ENCODE results near the gene MAPK6. TPM values are rescaled to one million over a fixed set of nuclear protein-coding genes. Genes with fewer than 3 reads are reported as not detected.
"Not testable (repeated sequence)": the region's sequence is repeated elsewhere in the genome, so short reads cannot be mapped to it uniquely, and the experiment has no call there.

Gene MAPK6
- total RNA-seq, 2 experiments from 2014 or later, result 48.5 to 49.8 TPM

DNA sequence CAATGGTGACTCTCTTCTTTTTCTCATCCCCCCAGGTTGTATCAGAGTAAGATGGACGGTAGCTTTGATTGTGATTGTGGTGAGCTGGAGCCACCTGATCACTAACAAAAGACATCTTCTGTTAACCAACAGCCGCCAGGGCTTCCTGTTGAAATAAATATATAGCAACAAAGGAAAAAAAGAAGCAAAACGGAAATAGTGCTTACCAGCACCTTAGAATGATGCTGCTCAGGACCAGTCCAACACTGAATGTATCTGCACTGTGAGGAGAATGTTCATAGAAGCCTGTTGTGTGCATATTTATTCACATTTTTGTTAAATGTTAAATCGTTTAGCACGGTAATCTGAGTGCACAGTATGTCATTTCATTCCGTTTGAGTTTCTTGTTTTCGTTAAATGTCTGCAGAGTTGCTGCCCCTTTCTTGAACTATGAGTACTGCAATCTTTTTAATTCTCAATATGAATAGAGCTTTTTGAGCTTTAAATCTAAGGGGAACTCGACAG is 26.8 kb downstream of the MAPK6 start:
- peak overlapping the region; percentile 51 to 68 for H3K27ac ChIP-seq (ENCODE audit: low read depth in 1 of 2, low read length in 2 of 2)
- ATAC-seq (ENCODE audit: poor library complexity) (peak; percentile 81), DNase-seq (peak in 12 of 14 experiments; percentile 5 to 88 (median 25))
- not testable (repeated sequence) for H3K9me3 ChIP-seq (ENCODE audit: control insufficient read depth in 1 of 2, insufficient read depth in 1 of 2, low read length in 2 of 2); H3K4me1 ChIP-seq (ENCODE audit: insufficient read depth, low read length); H3K27me3 ChIP-seq (ENCODE audit: control insufficient read depth in 1 of 2, insufficient read depth in 2 of 2, low read length in 2 of 2); H3K27me3 Mint-ChIP-seq; H3K9me3 Mint-ChIP-seq
- H3K36me3 ChIP-seq (ENCODE audit: insufficient read depth, low read length), result peaks cover 10% of the 10 kb centered on the region
- Mint-ChIP-seq H3K36me3 (ENCODE audit: low read depth) (peaks cover 32% of the 10 kb centered on the region), H3K4me3 (peak overlapping the region; percentile 85), H3K27ac (peak overlapping the region; percentile 92), H3K4me1 (ENCODE audit: low read depth) (peaks cover 64% of the 10 kb centered on the region)
- peak overlapping the region; percentile 22 for H3K4me3 ChIP-seq (ENCODE audit: low read length)
- ChIA-PET CTCF (interaction anchor here (0.7 to 1.7 kb wide), 6 partner anchors 9 to 74 kb away, joined by 3 to 9 read pairs (median 3); partner anchors contain the start of gene LEO1), POLR2A (interaction anchor here (0.7 to 2.1 kb wide), 9 partner anchors 24 to 175 kb away, joined by 3 to 49 read pairs (median 7); partner anchors contain the start of genes LEO1 and MAPK6)
- TF ChIP-seq, protein P1, sequence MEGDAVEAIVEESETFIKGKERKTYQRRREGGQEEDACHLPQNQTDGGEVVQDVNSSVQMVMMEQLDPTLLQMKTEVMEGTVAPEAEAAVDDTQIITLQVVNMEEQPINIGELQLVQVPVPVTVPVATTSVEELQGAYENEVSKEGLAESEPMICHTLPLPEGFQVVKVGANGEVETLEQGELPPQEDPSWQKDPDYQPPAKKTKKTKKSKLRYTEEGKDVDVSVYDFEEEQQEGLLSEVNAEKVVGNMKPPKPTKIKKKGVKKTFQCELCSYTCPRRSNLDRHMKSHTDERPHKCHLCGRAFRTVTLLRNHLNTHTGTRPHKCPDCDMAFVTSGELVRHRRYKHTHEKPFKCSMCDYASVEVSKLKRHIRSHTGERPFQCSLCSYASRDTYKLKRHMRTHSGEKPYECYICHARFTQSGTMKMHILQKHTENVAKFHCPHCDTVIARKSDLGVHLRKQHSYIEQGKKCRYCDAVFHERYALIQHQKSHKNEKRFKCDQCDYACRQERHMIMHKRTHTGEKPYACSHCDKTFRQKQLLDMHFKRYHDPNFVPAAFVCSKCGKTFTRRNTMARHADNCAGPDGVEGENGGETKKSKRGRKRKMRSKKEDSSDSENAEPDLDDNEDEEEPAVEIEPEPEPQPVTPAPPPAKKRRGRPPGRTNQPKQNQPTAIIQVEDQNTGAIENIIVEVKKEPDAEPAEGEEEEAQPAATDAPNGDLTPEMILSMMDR (IDR thresholded peaks at IDR 0.05), result peak; percentile 58
- intact Hi-C loops (cut with DNase I, micrococcal nuclease), result loop anchor here (1.0 to 2.0 kb wide), 3 partner anchors 25 to 64 kb away; partner anchors contain the start of gene MAPK6 (in 1 of the 2)

DNA sequence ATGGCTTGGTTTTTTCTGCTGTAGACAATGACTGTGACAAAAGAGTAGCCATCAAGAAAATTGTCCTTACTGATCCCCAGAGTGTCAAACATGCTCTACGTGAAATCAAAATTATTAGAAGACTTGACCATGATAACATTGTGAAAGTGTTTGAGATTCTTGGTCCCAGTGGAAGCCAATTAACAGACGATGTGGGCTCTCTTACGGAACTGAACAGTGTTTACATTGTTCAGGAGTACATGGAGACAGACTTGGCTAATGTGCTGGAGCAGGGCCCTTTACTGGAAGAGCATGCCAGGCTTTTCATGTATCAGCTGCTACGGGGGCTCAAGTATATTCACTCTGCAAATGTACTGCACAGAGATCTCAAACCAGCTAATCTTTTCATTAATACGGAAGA is 27.5 kb downstream of the MAPK6 start:
- not testable (repeated sequence) for H3K27me3 ChIP-seq (ENCODE audit: control insufficient read depth in 1 of 2, insufficient read depth in 2 of 2, low read length in 2 of 2); DNase-seq; H3K9me3 ChIP-seq (ENCODE audit: control insufficient read depth in 1 of 2, insufficient read depth in 1 of 2, low read length in 2 of 2); ATAC-seq (ENCODE audit: poor library complexity); H3K27me3 Mint-ChIP-seq; H3K9me3 Mint-ChIP-seq; H3K4me3 ChIP-seq (ENCODE audit: low read length); H3K4me1 ChIP-seq (ENCODE audit: insufficient read depth, low read length)
- ChIA-PET CTCF (interaction anchor here (0.7 to 1.7 kb wide), 6 partner anchors 10 to 75 kb away, joined by 3 to 9 read pairs (median 3); partner anchors contain the start of gene LEO1), POLR2A (interaction anchor here (1.3 to 2.1 kb wide), 5 partner anchors 26 to 133 kb away, joined by 7 to 49 read pairs (median 12); partner anchors contain the start of genes LEO1 and MAPK6)
- H3K4me1 Mint-ChIP-seq (ENCODE audit: low read depth), result peaks cover 57% of the 10 kb centered on the region
- H3K4me3 Mint-ChIP-seq, result peak overlapping the region; percentile 15
- H3K36me3 ChIP-seq (ENCODE audit: insufficient read depth, low read length), result peaks cover 10% of the 10 kb centered on the region
- peak overlapping the region; percentile 92 for H3K27ac Mint-ChIP-seq
- peaks cover 36% of the 10 kb centered on the region for H3K36me3 Mint-ChIP-seq (ENCODE audit: low read depth)
- H3K27ac ChIP-seq (ENCODE audit: low read depth in 1 of 2, low read length in 2 of 2), result peak overlapping the region; percentile 21 to 68
- intact Hi-C loops (cut with DNase I, micrococcal nuclease), result loop anchor here in 1 of 2 experiments (1.0 kb wide), 1 partner anchor 64 kb away; no protein-coding TSS in a partner anchor

DNA sequence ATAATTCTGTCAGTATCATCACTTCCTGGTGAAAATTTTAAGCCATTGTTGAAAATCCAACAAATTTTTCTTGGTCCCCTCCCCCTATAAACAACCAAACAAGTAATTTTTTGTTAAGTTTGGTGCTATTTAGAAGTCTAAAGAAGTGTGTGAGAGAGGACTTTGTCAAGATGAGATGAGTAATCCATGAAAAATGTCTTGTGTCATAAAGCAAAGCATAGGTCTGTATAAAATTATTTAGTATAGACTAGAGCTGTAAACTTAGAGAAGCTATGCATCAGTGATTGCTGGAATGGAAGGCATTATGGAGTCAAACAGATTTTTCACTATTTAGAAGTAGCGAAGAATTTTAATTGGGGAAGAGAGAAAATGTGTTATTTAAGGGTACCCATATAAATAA is 31.4 kb downstream of the MAPK6 start:
- Mint-ChIP-seq H3K27me3 (no peaks in the 10 kb centered on the region), H3K9me3 (no peaks in the 10 kb centered on the region), H3K27ac (no peak overlapping the region), H3K4me1 (ENCODE audit: low read depth) (peaks cover 31% of the 10 kb centered on the region), H3K36me3 (ENCODE audit: low read depth) (peaks cover 55% of the 10 kb centered on the region), H3K4me3 (no peak overlapping the region)
- H3K4me1 ChIP-seq (ENCODE audit: insufficient read depth, low read length), result peaks cover 6% of the 10 kb centered on the region
- DNase-seq (no peak), ATAC-seq (ENCODE audit: poor library complexity) (no peak)
- no peak overlapping the region for H3K4me3 ChIP-seq (ENCODE audit: low read length)
- TF ChIP-seq, protein P1 (IDR thresholded peaks at IDR 0.05), result no peak
- peaks cover 26% of the 10 kb centered on the region for H3K36me3 ChIP-seq (ENCODE audit: insufficient read depth, low read length)
- CTCF ChIA-PET, result no interaction called here
- POLR2A ChIA-PET, result no interaction called here
- no peak overlapping the region for H3K27ac ChIP-seq (ENCODE audit: low read depth in 1 of 2, low read length in 2 of 2)
- intact Hi-C loops (cut with DNase I, micrococcal nuclease), result no loop called here
- no peaks in the 10 kb centered on the region for H3K27me3 ChIP-seq (ENCODE audit: control insufficient read depth in 1 of 2, insufficient read depth in 2 of 2, low read length in 2 of 2)
- no peaks in the 10 kb centered on the region for H3K9me3 ChIP-seq (ENCODE audit: control insufficient read depth in 1 of 2, insufficient read depth in 1 of 2, low read length in 2 of 2)
